Skin of body (tissue), 2 donors: ENCODE data around the gene LRRC71. TPM values are rescaled to one million over a fixed set of nuclear protein-coding genes. Genes with fewer than 3 reads are reported as not detected.

Experiments
- small RNA-seq: library from RNA; depleted of rRNA; stranded (forward); fragments of <200 nt; gene quantifications from one replicate; pipeline ENCODE3, GENCODE V24; 2014; ENCODE audit warnings: low replicate concordance
- total RNA-seq: library from RNA; depleted of rRNA; stranded (reverse); fragments of >200 nt; gene quantifications from one replicate; pipeline ENCODE4 v1.2.3, GENCODE V29; 2014

LRRC71 gene
- total RNA-seq, 1 donor from 2014 or later, result 0.20 TPM

Small RNAs within 50 kb of the gene (small RNA-seq; reads per million reads assigned to genes)
- not detected for gene MIR765

Other genes starting within 250 kb of the LRRC71 start
- gene NES, start 243.2 kb upstream of the LRRC71 start, total RNA-seq, result 54.7 TPM
- gene CRABP2, start 215.0 kb upstream of the LRRC71 start, total RNA-seq, result 72.5 TPM
- gene METTL25B, start 192.2 kb upstream of the LRRC71 start, total RNA-seq, result 13.1 TPM
- gene ISG20L2, start 191.9 kb upstream of the LRRC71 start, total RNA-seq, result 6.6 TPM
- gene MRPL24, start 179.5 kb upstream of the LRRC71 start, total RNA-seq, result 35.5 TPM
- gene HDGF, start 169.0 kb upstream of the LRRC71 start, total RNA-seq, result 89.2 TPM
- gene PRCC, start 153.1 kb upstream of the LRRC71 start, total RNA-seq, result 25.8 TPM
- 0.89 TPM for gene SH2D2A, start 103.8 kb upstream of the LRRC71 start, total RNA-seq
- gene INSRR, start 61.5 kb upstream of the LRRC71 start, total RNA-seq, result under 0.01 TPM
- 0.20 TPM for gene NTRK1, start 59.8 kb upstream of the LRRC71 start, total RNA-seq
- 5.5 TPM for gene PEAR1, start 26.9 kb upstream of the LRRC71 start, total RNA-seq
- gene ARHGEF11, start 125.1 kb downstream of the LRRC71 start, total RNA-seq, result 26.6 TPM
- not detected for gene ETV3L, start 179.2 kb downstream of the LRRC71 start, total RNA-seq
- gene ETV3, start 217.8 kb downstream of the LRRC71 start, total RNA-seq, result 40.2 TPM